OCI-LY3 (cell line): ENCODE measurements around the gene STARD3.

ENCODE experiments used
- CTCF ChIP-seq: fragments of 200-600, 300-600 bp; sonication (generic); IDR thresholded peaks from 2 replicates; pipeline ENCODE4 v1.5.1; 2014; ENCODE audit warnings: antibody characterized with exemption, low read length, low read depth
- EZH2phosphoT487 ChIP-seq: fragments of 200-600 bp; shearing (Covaris generic); IDR thresholded peaks from 2 replicates; pipeline ENCODE4 v1.6.1; 2018; ENCODE audit warnings: antibody characterized with exemption, mixed run types, low read depth

- TF ChIP-seq CTCF (no peak), EZH2phosphoT487 (no peak)
Measured at GRCh38 chr17:39652587-39653315, 15.8 kb downstream of the STARD3 start.
